GM21381 (cell line): ENCODE data around the gene IFIT5.
"Not testable (repeated sequence)": the region's sequence is repeated elsewhere in the genome, so short reads cannot be mapped to it uniquely, and the experiment has no call there.

Source experiments
- ATAC-seq: cut with Tn5 transposase; IDR thresholded peaks from one replicate; pipeline ENCODE4 v1.9.1; 2021; ENCODE audit warnings: mild to moderate bottlenecking, moderate library complexity; ENCODE audit not compliant: unreplicated experiment

IFIT5 gene, protein sequence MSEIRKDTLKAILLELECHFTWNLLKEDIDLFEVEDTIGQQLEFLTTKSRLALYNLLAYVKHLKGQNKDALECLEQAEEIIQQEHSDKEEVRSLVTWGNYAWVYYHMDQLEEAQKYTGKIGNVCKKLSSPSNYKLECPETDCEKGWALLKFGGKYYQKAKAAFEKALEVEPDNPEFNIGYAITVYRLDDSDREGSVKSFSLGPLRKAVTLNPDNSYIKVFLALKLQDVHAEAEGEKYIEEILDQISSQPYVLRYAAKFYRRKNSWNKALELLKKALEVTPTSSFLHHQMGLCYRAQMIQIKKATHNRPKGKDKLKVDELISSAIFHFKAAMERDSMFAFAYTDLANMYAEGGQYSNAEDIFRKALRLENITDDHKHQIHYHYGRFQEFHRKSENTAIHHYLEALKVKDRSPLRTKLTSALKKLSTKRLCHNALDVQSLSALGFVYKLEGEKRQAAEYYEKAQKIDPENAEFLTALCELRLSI

DNA sequence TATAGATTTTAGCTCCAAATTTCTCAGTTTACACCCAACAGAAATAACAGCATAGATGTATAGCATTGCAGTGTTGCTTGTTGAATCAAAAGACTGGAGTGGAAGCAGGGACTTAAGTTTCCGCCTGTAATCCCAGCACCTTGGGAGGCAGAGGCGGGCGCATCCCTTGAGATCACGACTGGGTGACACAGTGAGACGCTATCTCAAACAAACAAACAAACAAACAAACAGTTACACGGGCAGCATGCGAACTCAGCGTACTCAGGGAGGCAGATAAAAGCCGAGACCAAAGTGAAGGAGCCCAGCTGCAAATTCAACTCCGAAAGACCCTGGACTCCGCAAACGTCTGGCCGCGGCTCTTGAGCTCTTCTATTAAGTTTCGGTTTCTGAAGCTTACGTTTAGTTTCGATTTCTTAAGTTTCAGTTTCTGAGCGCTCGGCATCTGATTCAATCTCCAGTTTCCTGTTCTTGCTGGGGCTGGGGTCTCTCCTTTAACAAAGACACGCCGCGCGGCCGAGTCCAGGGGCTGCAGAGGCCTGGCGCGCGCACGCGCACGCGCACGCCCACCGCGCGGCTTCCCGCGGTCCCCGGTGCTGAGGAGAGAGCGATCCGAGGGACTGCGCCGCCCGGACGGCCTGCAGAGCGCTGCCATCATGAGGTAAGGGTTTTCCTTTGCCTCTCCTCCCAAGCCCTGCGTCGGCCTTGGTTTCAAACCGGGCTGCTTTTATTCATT, at the start of gene IFIT5:
Gene IFIT5, plus strand, starts transcription at position 423 of the 733 bp plus-strand sequence. Its CDS starts 231 bp downstream, at position 654.
- peak; percentile 77 for ATAC-seq

DNA sequence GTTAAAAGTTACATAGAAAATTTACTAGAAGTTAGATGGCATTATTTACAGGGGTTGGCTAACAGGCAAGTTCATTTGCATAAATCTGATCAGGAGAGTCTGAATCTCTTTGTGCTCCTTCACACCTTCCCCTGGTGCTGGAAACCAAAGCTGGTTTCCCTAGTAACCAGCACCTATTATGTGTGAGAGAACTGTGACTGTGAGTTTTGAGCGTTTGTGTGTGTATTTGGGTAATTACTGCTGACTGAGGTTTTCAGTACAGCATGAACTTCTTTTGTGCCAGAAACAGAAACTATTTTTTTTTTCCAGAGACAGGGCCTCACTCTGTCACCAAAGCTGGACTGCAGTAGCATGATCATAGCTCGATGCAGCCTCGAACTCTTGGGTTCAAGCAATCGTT, 46.8 kb upstream of the IFIT5 start:
- peak; percentile 79 for ATAC-seq

DNA sequence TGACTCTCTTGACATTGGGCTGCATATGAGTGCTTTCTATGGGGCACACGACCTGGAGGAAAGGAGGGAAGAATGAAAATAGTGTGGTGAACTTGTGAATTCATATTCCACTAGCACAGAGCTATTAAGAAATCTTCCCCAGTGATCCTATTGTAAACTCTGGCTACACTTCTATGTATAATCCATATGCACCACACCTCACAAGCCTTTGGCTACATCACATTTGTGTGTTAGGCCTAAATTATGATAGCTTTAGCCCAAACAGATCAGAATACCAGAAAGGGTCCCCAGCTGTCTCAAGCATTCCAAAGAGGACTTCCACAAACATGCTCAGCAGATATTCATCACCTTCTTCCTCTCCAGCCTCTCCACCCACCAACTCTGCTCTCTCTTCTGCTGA, 46.2 kb upstream of the IFIT5 start:
- ATAC-seq: no peak

DNA sequence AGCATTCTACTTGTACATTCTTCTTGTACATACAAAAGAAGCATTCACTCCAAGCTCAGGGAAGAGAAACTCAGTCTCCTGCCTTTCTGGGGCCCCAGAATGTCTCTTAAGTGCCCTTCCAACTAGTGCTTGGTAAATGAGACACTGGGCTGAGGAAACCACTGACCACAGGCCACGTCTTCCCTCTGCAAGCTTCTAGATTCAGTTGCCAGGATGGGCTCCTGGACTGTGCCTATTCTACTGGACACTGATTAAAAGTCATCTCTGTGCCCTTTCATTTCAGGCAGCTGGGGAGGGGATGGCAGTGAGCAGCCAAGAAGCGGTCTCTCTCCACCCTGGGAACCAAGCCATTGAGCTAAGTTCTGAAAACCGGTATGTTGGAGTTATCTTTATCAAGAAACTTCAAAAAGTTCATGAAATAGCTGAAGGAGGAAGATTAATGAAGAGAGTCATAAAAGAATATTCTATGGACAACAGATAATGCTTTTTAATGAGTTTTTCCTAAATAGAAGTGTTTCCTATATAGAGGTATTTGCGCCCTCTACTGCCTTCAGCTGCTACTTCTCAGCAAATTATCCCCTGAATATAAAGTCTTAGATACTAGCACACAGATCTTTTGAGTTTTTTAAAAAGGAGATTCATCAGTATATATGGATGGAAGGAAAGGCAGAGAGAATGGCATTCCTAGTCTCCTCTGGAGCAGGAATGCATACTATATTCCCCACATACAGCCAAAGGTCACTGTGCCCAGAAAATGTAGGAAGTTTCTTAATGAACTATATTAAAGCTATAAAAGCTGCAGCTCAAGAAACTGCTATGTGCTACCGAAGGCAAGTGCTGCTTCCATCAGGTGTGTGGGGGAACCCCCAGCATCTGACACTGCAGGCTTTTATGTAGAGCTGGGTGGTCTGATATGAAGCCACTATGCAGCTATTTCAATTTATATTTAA, 44.9 kb upstream of the IFIT5 start:
- no peak for ATAC-seq

DNA sequence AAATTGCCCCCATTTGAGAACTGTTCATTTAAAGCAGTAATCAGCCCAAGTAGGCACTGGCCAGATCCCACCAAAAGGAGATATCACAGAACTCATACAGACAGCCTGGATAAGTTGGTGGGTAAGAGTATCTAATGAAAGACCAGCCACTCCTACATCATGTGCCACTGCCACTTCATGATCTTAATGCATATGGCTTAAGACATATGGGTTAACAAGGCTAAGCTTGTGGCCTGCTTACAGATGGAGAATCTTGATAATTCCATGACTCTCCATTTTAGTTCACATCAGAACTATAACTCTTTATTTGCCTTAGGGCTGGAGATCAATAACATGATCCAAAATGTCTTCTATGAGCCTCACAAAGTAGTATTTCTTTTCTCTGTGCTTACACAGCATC, 43.3 kb upstream of the IFIT5 start:
- no peak for ATAC-seq

DNA sequence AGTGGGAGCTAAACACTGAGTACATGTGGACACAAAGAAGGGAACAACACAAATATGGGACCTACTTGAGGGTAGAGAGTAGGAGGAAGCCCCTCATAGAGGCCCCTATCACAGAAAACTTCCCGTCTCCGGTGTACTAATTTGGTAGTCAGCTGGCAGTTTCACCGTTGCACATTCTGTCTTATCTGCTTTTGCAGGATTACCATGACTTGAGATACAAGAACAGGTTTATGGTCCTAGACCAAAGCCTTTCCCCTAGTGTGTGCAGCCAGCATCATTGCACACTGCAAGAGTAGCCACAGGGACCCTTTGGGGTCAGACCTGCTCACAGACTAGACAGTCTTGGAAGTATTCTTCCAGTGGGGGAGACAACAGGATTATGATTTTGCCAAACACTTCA, 42.4 kb upstream of the IFIT5 start:
- ATAC-seq: no peak

DNA sequence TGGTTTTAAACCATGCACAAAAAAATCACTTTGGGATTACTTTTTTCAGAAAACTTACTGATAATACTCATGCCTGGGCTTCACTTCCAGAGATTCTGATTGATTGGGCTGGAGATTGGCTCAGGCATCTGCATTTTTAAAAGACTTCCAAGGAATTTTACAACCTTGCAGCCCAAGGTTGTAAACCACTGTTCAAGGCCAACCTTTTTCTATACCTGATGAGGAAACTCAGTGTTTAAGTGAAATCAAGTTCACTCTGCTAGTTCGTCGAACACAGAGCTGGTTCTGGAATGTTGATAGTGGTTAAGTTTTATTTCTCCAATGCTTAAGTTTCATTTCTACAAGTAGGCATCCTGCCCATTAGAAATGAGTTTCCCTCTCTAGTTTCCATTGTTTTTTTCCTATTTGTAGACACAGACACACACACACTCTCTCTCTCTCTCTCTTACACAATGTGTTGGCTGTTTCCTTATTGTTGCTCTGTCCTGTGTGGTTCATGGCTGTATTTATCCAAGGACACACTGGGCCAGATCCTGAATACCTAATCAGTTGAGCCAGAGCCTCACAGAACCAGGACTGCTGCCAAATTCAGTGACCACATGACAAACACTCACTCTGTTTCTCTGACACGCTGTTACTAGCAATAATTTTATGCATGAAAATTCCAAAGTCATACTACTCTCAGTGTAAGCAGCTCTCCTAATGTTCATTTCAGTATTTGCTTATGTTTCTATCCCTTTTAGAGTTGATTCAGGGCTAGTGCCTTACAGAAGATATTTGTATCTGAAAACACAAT, 40.3 kb upstream of the IFIT5 start:
- ATAC-seq: no peak

DNA sequence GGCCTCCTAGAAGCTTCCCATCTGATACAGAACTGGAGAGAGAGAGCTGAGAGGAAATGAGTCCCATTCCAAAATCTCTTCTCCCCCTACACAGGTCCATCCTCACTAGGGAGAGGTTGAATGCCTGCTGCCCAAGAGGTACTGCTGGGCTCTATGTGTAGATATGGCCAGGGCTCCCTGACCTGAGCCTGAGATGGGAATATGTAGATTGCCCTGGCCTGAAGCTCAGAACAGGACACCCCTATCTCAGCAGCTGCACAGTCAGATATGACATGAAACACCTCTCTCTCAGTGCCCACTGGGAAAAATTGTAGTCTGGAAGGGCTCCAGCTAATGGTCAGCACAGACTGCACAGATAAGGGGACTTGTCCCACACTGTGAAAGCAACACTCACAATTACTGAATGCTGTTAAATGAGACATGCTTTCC, 39.6 kb upstream of the IFIT5 start:
- no peak for ATAC-seq

DNA sequence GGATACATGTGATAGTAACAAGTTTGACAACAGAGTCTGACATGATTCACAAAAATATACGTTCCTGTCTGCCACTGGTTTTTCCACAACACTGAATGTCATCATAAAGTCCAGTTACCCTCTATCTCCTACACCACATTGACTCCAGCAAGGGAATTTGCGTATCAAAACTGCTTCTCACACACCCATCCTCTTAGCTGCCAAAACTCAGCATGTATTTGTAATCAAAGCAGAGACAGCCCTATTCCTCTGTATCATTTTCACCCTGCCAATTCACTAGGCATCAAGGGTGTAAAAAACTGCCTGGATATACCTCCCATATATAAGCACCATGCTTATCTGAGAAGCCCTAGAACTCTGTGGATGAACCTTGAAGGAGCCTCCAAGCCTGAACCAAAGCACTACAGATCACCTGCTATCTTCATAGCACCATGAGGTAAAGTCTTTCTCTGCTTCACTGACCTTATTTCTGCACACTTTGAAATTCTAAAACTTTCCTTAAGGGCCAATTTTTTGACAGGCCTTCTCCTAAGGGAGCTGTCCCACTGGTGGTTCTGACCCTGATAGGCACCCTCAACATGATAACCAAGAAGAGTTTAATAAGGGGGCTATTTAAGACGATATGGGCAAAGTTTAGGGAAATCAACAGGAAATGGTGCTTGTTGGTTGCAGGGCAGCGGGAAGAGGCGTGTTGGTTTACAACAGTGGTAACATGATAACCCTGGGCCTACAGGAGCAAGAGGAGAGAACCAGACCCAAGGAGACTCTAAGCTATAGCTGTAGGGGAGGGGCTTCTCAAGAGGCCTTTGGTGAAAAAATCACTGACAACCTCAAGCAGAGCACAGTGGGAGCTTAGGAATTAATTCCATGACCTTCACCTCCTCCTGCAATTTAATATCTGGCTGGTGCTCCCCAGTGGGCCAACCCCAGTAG, 36.4 kb upstream of the IFIT5 start, which contains the start of gene IFIT1B:
Gene IFIT1B, plus strand, starts transcription at position 352 of the 933 bp plus-strand sequence. Its CDS starts 80 bp downstream, at position 432.
- no peak for ATAC-seq

DNA sequence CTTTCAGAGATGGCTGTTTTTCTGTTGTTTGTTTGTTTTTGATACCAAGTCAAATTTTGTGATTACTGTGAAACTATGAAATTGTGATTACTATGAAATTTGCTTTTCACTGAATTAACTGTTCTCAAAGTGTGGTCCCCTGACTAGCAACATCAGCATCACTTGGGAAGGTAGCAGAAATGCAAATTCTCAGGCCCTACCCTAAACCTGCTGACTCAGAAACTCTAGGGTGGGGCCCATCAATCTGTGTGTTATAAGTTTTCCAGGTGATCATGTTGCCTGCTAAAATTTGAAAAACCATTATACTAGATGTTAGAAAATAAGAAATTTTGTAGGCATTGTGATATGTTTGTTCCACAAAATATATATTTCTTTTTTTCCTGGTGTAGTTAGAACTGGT, 35.3 kb upstream of the IFIT5 start:
- ATAC-seq: no peak

DNA sequence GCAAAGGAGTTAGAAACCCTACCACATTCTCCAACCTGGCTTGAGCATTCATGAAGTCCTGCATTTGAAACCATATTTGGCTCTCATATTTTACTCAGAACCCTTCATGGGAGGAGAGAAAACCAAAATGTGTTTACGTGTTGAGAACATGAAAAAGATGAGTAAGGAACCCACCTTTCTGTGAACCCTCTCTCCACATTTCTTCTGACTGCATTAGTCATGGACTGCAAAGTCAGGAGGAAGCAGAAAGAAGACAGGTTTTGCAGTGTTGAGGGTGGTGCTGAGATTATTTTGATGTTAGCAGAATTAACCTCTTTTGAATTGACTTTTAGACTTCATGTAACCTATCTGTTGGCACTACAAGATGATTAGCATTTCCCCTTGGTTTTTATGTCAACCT, 31.6 kb upstream of the IFIT5 start:
- no peak for ATAC-seq

DNA sequence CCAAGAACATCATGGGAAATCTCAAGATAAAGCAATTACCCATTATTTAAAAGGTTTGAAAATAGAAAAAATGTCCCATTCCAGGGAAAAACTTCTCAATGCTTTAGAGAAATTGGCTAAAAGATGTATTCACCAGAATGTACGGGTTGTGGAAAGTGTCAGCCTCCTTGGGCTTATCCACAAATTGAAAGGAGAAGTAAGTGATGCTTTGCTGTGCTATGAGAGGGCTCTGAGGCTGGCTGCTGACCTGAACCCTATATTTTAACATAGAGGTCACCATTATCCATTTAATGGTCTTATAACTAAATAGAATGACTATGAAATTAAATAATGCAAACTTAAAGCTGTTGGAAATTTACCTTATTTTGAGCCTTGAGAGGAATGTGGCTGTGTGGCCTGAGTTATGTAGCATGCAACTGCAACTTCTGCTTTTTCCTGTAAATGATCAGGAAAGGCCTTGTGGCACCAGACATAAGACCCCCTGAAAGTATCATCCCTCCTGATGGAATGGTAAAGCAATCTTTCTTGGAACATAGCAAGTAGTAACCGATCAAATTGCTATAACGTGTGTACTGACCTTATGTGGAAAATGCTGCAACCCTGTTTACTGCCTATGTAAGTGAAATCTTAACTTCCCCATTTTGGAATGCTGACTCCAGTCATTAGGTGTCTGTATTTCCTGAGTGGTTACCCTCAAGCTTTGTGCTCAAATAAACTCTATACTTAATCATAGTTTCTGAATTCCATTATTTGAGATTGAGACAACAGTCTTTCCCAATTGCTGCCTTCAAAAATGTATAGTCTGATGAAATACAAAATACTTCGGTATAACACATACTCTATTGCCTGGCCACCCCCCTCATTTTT, 29.7 kb upstream of the IFIT5 start:
- no peak for ATAC-seq

DNA sequence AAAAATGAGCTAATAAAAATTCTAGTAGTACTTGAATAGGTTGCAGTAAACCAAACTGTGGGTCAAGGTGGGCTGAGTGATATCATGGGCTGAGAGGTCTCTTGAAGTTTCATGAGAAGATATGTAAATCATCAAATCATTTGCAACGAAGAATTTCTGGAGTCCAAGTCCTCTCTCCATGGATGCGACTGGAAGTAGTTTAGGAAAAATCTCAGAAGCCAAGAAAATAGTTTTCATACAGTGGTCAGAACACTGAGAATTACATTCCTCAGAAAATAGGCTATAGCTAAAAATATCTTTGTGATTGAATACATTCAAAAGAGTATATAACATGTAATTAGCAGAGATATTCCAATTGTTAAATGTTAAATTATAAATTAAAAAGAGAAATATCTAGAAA, 25.6 kb upstream of the IFIT5 start:
- no peak for ATAC-seq

DNA sequence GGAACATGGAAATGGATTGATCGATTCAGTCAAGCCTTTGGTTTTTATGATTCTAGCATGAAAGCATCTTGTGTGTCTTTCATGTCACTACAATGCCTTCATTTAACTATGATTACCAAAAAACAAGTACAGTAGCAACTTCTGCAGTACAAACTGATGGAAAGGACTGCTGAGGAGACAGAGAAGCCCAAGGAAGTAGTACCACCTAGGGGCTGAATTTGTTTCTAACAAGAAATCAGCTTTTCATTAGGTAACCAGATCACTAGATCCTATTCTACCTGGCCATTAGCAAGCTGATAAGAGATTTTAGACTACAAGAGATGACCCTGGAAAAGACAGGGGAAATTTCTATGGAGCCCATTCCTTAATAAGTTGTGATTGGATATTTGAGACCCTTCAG, 25.1 kb upstream of the IFIT5 start:
- no peak for ATAC-seq

DNA sequence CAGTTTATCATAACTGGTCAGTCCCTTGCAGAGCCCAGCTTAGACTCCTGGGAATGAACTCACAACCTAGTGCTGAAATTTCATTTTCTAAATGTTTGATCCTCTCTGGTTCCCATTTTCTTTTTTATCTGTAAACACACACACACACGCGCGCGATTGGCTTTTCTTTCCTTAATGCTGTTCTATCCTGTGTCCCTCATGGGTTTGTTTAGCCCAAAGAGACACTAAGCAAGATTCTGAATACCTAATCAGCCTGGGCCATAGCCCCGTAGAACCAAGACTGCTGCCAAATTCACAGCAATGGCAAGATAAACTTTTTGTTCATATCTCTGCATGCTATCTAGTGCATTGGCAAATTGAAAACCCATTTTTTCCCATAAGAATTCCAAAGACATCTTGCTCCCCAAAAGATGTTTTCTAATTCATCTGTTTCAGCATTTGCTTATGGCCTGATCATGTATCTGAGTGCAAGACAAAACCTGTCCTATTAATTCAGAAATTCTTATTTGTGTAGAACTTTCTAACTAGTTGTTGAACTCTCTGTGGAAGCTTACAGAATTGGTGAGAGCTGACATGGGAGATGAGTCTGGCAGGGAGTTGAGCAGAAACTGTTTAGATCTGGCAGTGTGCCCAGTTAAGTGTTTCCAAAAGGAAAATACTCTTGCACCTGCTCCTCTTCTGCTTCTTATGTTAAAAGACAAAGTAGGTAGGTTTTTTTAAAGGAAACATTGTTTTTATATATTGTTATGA, 23.7 kb upstream of the IFIT5 start:
- no peak for ATAC-seq

DNA sequence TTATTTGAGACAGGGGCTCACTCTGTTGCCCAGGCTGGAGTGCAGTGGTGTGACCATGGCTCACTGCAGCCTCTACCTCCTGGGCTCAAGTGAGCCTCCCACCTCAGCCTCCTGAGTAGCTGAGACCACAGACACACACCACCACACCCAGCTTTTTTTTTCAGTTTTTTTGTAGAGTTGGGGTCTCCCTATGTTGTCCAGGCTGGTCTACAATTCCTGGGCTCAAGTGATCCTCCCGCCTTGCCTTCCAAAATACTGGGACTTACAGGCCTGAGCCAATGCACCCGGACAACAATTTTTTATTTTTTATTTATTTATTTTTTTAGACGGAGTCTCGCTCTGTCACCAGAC, 23.2 kb upstream of the IFIT5 start:
- ATAC-seq: not testable (repeated sequence)
